ENCODE results near the gene RDH13.
A peak's percentile ranks its signal among the peaks of the same experiment; 100 is the strongest.
"Not testable (repeated sequence)": the region's sequence is repeated elsewhere in the genome, so short reads cannot be mapped to it uniquely, and the experiment has no call there.

Gene RDH13

GRCh38 chr19:55062735-55063491 lies at the start of gene RDH13:
Gene RDH13, minus strand, starts transcription at chr19:55063148. Its CDS starts 116 bp downstream, at chr19:55063032.
- peak; percentile 96 for DNase-seq

GRCh38 chr19:55112246-55112776 lies 49.4 kb upstream of the RDH13 start:
- DNase-seq = no peak

- DNase-seq = no peak
Observed at GRCh38 chr19:55111238-55111831, 48.4 kb upstream of the RDH13 start.

GRCh38 chr19:55109527-55110291 lies 46.8 kb upstream of the RDH13 start:
- no peak for DNase-seq

GRCh38 chr19:55107252-55107651 lies 44.3 kb upstream of the RDH13 start:
- not testable (repeated sequence) for DNase-seq

GRCh38 chr19:55106591-55106990 lies 43.6 kb upstream of the RDH13 start:
- DNase-seq = no peak

- DNase-seq = no peak
Observed at GRCh38 chr19:55105237-55105636, 42.3 kb upstream of the RDH13 start.

- no peak for DNase-seq
Observed at GRCh38 chr19:55103190-55103589, 40.2 kb upstream of the RDH13 start.

GRCh38 chr19:55101261-55101660 lies 38.3 kb upstream of the RDH13 start:
- DNase-seq = no peak

- no peak for DNase-seq
Observed at GRCh38 chr19:55099557-55100506, 36.9 kb upstream of the RDH13 start.

- no peak for DNase-seq
Observed at GRCh38 chr19:55098716-55099556, 36.0 kb upstream of the RDH13 start.

- no peak for DNase-seq
Observed at GRCh38 chr19:55097864-55098715, 35.1 kb upstream of the RDH13 start.

- DNase-seq = no peak
Observed at GRCh38 chr19:55096061-55096701, 33.2 kb upstream of the RDH13 start.

GRCh38 chr19:55095260-55096060 lies 32.5 kb upstream of the RDH13 start:
- no peak for DNase-seq

GRCh38 chr19:55094456-55095259 lies 31.7 kb upstream of the RDH13 start:
- DNase-seq = no peak

GRCh38 chr19:55092423-55093318 lies 29.7 kb upstream of the RDH13 start:
- no peak for DNase-seq

- no peak for DNase-seq
Observed at GRCh38 chr19:55091955-55092354, 29.0 kb upstream of the RDH13 start.
